Nucleus accumbens (tissue), 56 donors: ENCODE data around the gene COG7.
A peak's percentile ranks its signal among the peaks of the same experiment; 100 is the strongest.
"Not testable (repeated sequence)": the region's sequence is repeated elsewhere in the genome, so short reads cannot be mapped to it uniquely, and the experiment has no call there.

Experiments used
- DNase-seq, 56 donors: peaks; one replicate each; lab custom pipeline; 2025; lab: John Stamatoyannopoulos, UW

The COG7 gene

GRCh38 chr16:23478566-23478965 is 25.6 kb upstream of the COG7 start:
- no peak for DNase-seq

GRCh38 chr16:23476289-23476688 is 23.3 kb upstream of the COG7 start:
- no peak for DNase-seq

- no peak for DNase-seq
These were observed 16.8 kb upstream of the COG7 start for GRCh38 chr16:23469814-23470213.

GRCh38 chr16:23466162-23466885 is 13.3 kb upstream of the COG7 start:
- DNase-seq: peak in 3 of 56 donors; percentile 1 to 16 (median 2)

- DNase-seq: no peak
These were observed 12.2 kb upstream of the COG7 start for GRCh38 chr16:23465179-23465578.

GRCh38 chr16:23464196-23464595 is 11.2 kb upstream of the COG7 start:
- DNase-seq: peak in 40 of 56 donors; percentile 0 to 50 (median 22)

- DNase-seq: peak in 47 of 56 donors; percentile 0 to 83 (median 22)
These were observed 10.0 kb upstream of the COG7 start for GRCh38 chr16:23462994-23463393.

GRCh38 chr16:23453338-23454052 is 506 bp upstream of the COG7 start:
- no peak for DNase-seq

GRCh38 chr16:23452221-23452571 is 793 bp downstream of the COG7 start:
- no peak for DNase-seq

GRCh38 chr16:23448392-23448791 is 4.6 kb downstream of the COG7 start:
- DNase-seq: no peak

GRCh38 chr16:23437542-23437941 is 15.4 kb downstream of the COG7 start:
- DNase-seq: not testable (repeated sequence)

GRCh38 chr16:23436951-23437350 is 16.0 kb downstream of the COG7 start:
- no peak for DNase-seq

- peak in 10 of 56 donors; percentile 0 to 44 (median 8) for DNase-seq
These were observed 17.5 kb downstream of the COG7 start for GRCh38 chr16:23435500-23435899.

- DNase-seq: peak in 13 of 56 donors; percentile 0 to 8 (median 4)
These were observed 18.6 kb downstream of the COG7 start for GRCh38 chr16:23434380-23434779.

- no peak for DNase-seq
These were observed 19.6 kb downstream of the COG7 start for GRCh38 chr16:23433261-23433920.

GRCh38 chr16:23432176-23433128 is 20.5 kb downstream of the COG7 start:
- no peak for DNase-seq

GRCh38 chr16:23428351-23428750 is 24.6 kb downstream of the COG7 start:
- DNase-seq: peak in 1 of 56 donors; percentile 13

GRCh38 chr16:23424292-23424958 is 28.6 kb downstream of the COG7 start:
- DNase-seq: no peak

GRCh38 chr16:23423496-23424049 is 29.4 kb downstream of the COG7 start:
- peak in 5 of 56 donors; percentile 1 to 37 (median 23) for DNase-seq
